Hematopoietic multipotent progenitor cell treated with erythropoietin and hydrocortisone succinate and interleukin-3 and kit ligand, for 17 days (in vitro differentiated cells): ENCODE data around the gene C12orf60.
A peak's percentile ranks its signal among the peaks of the same experiment; 100 is the strongest.
"Not testable (repeated sequence)": the region's sequence is repeated elsewhere in the genome, so short reads cannot be mapped to it uniquely, and the experiment has no call there.

Source experiments
- DNase-seq: peaks from one replicate; pipeline ENCODE4 v3.0.0-alpha.2; 2015; ENCODE audit warnings: low spot score

The C12orf60 gene

GRCh38 chr12:14803011-14803829 lies at the start of gene C12orf60, which contains the start of gene WBP11:
Gene C12orf60 (plus strand): TSS chr12:14803670. CDS start chr12:14822936, 19,266 bp downstream.
Gene WBP11 (minus strand): TSS chr12:14803478. CDS start chr12:14801383, 2,095 bp downstream.
- peak; percentile 91 for DNase-seq

- DNase-seq = no peak
Measured at GRCh38 chr12:14756334-14757143, 46.9 kb upstream of the C12orf60 start.

GRCh38 chr12:14759711-14760280 lies 43.7 kb upstream of the C12orf60 start:
- DNase-seq = not testable (repeated sequence)

DNA sequence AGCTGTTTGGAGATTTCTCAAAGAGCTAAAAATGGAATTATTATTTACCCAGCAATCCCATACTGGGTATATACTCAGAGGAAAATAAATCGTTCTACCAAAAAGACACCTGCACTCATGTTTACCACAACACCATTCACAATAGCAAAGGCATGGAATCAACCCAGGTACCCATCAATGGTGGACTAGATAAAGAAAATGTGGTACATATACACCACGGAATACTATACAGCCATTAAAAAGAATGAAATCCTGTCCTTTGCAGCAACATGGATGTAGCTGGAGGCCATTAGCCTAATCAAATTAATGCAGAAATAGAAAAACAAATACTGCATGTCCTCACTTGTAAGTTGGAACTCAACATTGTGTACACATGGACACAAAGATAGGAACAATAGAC lies 38.1 kb upstream of the C12orf60 start:
- no peak for DNase-seq

GRCh38 chr12:14766020-14766419 lies 37.5 kb upstream of the C12orf60 start:
- DNase-seq = not testable (repeated sequence)

DNA sequence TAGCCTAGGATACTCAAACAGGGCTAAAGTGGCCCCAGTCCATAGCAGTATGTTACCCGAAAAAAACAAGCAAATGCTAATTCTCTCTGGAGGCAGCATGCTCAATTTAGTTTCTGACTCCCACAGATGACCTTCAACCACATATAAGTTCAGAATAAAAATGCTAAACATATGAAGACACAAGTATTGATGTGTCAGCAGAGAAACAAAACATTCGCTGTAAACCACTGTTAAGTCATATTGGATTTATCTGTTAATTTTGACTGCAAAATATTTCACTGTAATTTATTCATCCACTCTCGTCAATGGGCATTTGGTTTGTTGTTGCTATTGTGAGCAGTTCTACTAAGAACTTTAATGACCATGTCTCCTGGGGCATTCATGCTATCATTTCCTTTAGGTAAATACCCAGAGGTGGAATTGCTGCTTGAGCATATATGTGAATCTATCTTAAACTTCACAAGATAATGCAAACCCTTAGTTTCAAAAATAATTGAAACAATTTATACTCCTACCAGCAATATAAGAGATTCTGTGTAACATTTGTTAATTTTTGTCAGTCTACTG lies 36.7 kb upstream of the C12orf60 start:
- DNase-seq = no peak

DNA sequence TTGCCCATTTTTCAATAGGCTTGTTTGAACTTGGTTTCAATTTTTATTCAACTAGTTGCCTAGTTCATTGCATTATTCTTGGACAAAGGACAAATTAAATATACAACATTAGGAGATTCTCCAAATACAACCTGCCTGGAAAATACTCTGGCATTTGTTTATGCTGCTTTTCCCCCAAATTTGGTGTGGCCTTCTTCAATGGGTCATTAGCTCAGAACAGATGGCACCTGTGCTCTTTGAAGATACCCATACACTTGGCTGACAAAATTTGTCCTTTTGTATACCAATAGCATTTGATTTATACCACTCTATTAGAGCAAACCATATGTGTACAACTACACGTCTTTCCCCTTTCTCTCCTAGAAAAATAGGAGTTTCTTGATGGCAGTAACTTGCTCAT lies 35.9 kb upstream of the C12orf60 start:
- DNase-seq = no peak

DNA sequence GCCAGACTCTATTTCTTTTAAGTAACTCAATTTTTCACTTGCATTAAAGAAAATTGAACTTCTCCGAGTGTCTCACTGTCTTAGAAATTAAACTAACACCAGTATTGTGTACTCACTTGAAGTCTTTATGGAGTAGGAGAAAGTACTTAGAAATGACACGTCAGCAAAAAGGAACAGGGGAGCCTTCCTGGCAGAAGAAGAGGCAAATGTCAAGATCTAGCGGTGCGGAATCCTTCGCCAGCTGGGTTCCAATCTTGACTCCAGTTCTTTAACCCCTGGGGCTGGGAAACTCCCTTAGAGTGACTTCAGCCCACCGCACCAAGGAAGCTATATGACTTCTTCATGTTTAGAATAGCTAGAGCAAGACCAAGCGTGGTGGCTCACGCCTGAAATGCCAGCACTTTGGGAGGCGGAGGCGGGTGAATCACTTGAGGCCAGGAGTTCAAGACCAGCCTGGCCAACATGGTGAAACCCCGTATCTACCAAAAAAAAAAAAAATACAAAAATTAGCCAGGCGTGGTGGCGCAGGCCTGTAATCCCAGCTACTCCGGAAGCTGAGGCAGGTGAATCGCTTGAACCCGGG lies 34.6 kb upstream of the C12orf60 start:
- DNase-seq = no peak

- DNase-seq = no peak
Measured at GRCh38 chr12:14769466-14769968, 34.0 kb upstream of the C12orf60 start.

DNA sequence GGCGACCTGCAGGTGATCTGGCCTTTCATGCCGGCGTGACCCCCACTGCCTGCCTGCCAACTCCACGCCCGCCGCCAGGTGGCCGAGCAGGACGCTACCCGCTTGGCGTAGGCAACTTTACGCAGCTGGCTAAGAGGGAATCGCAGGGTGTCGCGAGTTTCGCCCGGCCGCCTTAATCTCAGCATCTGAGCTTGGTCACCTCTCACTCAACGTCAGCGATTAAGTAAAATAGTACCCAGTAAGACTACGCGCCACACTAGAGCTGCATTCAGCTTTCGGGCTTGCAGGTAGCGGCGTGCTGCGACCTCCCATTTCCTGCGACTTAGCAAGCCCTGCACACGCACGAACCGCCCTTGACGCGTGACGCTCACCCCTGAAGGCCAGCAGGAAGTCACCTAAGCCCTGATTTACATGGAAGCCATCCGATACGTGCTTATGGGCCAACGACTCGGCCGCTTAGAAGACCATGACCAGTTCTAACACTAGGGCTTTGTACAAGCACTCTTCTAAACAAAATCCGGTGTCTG lies 33.4 kb upstream of the C12orf60 start:
- DNase-seq = peak; percentile 88

- peak; percentile 95 for DNase-seq
Measured at GRCh38 chr12:14770496-14771461, 32.7 kb upstream of the C12orf60 start.

DNA sequence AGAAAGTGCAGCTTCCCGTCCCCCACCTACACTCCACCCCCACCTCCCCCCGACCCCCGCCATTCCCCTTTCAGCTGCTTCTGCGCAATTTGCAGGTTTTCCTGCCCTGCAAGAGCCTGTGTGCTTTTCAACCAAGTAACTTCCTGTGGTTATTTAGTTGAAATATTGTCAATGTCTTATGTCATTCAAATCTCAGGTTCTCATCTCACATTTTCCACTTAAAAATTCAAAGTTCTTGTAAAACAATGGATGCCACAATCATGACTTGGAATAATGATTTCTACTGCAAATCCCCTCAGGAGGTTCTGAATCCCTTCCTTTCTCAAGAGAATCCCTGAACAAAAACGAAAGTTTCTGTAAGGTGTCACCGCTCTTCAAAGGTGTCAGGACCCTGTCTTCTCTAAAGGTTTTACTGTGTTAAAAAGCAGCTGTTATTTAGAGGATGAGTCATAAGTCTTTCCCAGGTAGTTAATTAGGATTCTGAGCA lies 31.8 kb upstream of the C12orf60 start:
- DNase-seq = peak; percentile 31

- DNase-seq = no peak
Measured at GRCh38 chr12:14772946-14773345, 30.5 kb upstream of the C12orf60 start.

DNA sequence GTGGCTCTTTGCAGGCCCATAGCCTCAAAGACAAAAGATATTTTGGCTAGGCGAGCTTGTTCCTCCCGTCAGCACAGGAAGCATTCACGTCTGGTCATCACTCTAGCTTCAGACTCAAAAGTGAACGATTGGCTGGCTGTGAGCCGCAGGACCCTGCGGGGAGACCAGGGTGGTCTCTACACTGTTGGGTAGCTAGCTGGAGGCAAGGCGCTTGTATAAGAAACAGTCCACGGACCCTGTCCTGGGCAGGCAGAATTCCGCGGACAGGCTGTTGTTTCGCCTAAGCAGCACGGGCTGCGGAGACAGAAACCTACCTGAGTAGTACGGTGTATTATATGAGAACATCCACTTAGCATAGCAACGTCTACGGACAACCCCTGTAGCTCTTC lies 29.8 kb upstream of the C12orf60 start:
- no peak for DNase-seq

- peak; percentile 96 for DNase-seq
Measured at GRCh38 chr12:14774074-14774905, 29.2 kb upstream of the C12orf60 start.

GRCh38 chr12:14774906-14775635 lies 28.4 kb upstream of the C12orf60 start:
- peak; percentile 68 for DNase-seq

GRCh38 chr12:14775636-14775980 lies 27.9 kb upstream of the C12orf60 start:
- no peak for DNase-seq

DNA sequence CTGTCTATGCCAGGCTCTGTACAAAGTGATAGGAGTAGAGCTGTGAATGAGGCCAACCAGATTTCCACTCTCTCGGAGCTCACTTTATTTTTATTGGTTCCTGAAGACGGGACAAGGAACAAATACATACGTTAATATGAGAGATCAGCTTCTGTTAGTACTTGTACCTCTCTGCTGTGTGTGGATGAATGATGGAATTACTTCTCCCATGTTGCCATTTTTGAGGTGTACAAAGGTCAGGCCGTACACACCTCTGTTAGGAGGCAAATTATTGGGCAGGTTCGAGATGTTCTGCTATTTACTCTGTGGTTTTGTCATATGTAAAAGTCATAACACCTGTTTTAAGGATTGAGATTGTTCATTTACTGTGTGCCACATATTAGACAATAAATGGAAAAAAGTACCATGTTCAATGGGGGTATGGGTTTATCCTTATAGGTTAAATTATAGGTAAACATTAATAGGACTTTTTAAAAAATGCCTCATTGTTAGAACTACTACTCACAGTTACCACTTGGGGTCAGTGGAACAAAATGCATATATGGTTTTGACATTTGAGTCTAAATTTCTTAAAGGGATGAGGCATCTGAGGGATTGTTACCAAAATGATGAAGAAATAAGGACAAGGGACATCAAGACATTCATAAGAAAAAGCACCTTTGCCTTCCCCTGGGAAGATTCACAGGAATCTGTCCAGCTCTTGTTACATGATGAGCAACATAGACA lies 27.1 kb upstream of the C12orf60 start:
- DNase-seq = peak; percentile 24
